GM21723 (cell line): ENCODE measurements around the gene PMFBP1.
A peak's percentile ranks its signal among the peaks of the same experiment; 100 is the strongest.
"Not testable (repeated sequence)": the region's sequence is repeated elsewhere in the genome, so short reads cannot be mapped to it uniquely, and the experiment has no call there.

Experiments used
- ATAC-seq: cut with Tn5 transposase; IDR thresholded peaks from one replicate; pipeline ENCODE4 v1.9.1; 2021; ENCODE audit warnings: mild to moderate bottlenecking, moderate library complexity; ENCODE audit not compliant: unreplicated experiment

Gene PMFBP1

DNA sequence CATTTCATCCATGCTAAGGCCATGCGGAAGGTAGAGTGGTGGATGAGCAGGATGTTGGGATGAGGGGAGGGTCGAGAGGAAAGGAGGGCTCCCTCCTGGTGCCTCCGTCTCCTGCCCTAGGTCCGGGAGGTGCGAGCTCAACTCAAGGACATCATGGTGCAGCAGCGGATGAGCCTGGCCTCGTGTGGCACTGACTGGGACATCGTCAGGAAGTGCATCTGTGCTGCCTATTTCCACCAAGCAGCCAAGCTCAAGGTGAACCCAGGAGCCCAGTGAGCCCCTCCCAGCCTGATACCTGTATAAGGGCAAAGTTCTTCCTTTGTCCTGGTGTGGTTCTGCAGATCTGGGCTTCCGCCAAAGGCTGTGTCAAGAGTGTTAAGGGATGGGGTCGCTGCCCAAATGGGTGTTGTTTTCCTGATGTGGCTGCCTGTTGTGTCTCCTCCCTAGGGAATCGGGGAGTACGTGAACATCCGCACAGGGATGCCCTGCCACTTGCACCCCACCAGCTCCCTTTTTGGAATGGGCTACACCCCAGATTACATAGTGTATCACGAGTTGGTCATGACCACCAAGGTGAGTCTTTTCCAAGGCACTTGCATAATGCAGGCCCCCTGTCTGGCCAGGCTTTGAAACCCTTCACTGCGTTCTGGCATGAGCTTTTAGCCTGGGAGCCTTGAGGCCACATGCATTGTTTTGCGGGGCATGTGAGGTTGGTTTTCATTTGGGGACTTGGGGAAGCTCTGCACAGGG lies 63.4 kb downstream of the PMFBP1 start:
- ATAC-seq = no peak

DNA sequence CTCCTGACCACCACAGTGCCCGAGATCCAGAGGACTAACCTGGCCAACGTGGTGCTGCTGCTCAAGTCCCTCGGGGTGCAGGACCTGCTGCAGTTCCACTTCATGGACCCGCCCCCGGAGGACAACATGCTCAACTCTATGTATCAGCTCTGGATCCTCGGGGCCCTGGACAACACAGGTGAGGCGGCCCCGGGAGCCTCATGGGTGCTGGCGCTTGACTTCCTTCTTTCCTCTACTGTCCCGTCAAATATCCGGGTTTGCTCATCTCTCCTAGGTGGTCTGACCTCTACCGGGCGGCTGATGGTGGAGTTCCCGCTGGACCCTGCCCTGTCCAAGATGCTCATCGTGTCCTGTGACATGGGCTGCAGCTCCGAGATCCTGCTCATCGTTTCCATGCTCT lies 64.6 kb downstream of the PMFBP1 start:
- ATAC-seq = no peak

DNA sequence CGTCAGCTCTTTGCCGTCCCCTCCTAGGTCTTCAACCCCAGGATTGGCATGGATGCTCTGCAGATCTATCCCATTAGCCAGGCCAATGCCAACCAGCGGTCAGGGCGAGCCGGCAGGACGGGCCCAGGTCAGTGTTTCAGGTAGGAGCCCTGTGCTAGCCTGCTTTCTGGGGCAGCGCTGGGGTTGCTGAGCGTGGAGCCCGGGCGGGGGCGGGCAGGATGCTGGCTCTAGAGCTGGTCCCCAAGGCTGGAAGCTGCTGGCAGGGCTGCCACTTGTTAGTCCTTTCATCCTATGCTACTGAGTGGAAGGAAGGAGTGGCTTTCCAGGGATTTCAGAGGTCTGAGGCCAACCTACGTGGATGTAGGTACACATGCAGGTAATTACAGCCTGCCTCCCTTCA lies 66.0 kb downstream of the PMFBP1 start:
- ATAC-seq = no peak

DNA sequence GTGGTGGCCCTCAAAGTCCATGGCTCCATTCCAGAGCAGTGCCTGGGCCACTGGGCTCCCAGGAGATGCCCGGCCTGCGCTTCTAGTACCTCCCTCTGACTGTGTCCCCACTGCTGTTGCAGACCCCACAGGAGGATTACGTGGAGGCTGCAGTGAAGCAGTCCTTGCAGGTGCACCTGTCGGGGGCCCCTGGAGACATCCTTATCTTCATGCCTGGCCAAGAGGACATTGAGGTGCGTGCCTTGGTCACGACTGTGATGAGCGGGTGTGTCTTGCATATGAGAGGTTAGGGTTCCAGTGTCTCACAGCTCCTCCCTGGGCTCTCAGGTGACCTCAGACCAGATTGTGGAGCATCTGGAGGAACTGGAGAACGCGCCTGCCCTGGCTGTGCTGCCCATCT lies 67.0 kb downstream of the PMFBP1 start:
- no peak for ATAC-seq

DNA sequence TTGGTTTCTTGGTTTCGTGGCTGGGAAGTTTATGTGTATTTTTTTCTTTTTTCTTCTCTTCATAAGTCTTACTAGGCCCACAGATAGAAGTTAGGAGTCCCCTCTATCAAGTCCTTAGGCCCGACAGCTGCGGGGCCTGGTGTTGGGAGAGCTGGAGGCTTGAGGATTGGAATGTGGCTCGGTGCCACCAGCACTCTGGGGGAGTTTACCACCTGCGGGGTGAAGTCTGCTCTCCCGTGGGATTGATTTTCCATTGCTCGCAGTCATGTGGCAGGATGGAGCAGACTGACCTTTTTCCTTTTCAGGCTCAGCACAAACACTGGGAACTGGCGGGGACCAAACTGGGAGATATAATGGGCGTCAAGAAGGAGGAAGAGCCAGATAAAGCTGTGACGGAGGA lies 70.8 kb downstream of the PMFBP1 start:
- no peak for ATAC-seq

DNA sequence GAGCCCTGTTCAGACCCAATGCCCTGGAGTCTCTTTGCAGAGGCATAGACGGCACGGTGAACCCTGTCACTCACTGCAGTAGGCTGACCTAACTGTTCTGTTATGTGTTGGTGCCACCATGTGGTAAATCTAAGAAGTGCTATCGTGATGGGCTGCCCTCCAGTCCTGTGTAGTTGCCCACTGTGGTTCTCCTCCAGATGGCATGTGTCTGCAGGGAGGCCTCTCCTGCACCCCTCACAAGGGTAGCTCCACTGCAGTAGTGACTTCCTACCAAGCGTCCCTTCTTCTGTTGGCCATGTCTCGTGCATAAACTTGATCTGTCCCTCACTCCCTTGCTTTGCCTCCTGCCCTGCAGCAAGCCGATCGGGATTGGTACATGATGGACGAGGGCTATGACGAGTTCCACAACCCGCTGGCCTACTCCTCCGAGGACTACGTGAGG lies 72.6 kb downstream of the PMFBP1 start:
- ATAC-seq = peak; percentile 75

DNA sequence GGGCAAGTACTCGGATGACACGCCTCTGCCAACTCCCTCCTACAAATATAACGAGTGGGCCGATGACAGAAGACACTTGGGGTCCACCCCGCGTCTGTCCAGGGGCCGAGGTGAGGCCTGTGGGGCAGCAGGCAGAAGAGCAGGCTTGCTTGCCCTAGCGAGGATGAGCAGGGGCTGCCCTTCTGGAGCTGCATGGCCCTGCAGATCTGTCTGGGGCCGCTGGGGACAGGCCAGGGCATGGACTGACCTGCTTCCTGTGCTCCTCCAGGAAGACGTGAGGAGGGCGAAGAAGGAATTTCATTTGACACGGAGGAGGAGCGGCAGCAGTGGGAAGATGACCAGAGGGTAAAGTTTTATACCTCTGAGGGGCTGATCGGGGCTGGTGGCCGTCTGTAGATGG lies 73.0 kb downstream of the PMFBP1 start:
- ATAC-seq = no peak

DNA sequence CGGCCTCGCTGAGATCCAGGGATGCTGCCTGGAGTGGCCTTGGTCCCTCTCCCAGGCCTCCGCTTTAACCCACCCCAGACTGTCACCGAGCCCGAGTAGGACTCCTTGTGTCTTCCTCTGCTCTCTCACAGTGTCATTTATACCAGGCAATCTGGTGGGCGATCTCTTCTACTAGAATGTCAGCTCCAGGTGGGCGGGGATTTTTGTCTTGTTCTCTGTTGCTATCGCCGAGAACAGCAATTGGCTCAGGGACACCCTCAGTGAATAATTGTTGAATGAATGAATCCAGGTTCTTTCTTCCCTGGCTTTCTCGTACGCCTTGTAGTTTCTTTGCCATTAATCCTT lies 77.7 kb downstream of the PMFBP1 start:
- peak; percentile 0 for ATAC-seq

DNA sequence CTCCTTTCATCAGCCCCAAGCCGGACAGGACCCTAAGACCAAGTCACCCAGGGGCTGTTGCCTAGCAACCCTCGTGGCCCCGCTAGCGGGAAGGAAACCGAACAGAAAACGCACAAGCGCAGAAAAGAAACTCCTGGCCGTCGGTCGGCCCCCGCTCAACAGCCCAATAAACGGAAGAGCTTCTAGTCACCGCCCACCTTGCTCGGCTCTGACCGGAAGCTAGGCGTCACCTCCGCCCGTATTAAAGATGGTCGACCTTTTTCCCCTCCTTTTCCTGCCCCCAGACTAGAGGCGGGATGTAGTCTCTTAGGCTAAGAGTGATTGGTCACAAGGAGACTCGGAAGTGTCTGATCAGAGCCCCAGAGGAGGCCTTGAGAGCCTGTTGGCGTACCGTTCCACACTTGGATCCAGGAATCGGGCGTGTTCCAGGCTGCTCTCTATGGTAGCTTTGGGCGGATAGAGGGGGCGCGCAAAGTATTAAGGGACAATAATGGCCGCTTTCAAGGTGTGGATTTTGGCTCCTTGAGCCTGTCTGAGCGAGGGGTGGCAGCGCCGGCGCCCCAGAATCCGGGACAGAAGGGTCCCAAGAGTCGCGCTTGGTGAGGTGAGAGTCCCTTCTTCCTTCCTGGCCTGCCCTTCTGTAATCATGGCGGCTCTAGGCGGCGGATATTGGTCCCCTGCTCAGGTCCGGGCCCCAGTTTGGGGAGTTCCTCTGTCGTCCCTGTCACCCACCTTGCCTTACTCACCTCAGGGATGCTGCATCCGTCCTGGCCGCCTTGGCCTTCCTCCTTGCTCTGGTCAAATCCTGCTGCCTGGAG lies 78.3 kb downstream of the PMFBP1 start, which contains the start of the genes DHX38 and TXNL4B:
Gene DHX38 (plus strand): TSS at position 400 of the 818 bp plus-strand sequence. CDS start 2,311 bp downstream, outside the sequence.
Gene TXNL4B (minus strand): TSS at position 173 of the 818 bp plus-strand sequence. CDS start 2,871 bp downstream, outside the sequence.
- peak; percentile 98 for ATAC-seq

DNA sequence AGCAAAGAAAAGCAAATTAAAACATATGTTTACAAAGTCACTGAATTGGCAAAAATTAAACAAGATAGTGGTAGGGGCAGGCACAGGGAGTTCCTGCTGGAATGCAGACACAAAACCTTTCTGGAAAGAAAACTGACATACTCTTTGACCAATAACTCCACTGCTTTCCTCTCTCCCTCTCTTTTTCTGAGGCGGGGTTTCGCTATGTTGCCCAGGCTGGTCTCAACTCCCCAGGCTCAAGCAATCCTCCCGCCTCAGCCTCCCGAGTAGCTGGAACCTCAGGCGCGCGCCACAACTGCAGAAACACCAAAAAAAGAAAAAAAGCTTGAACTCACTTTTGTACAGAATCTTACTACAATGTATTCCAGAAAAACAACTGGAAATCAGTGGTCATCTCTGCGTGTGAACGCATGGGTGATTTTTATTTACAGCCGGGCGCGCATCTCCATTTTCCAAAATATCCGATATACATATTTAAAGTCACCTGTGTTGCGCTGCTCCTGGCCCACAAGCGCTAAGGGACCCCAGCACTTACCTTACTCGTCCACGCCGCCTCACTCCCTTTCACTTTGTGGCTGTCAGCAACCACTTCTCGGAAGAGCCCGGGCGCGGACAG lies 79.0 kb downstream of the PMFBP1 start:
- no peak for ATAC-seq

DNA sequence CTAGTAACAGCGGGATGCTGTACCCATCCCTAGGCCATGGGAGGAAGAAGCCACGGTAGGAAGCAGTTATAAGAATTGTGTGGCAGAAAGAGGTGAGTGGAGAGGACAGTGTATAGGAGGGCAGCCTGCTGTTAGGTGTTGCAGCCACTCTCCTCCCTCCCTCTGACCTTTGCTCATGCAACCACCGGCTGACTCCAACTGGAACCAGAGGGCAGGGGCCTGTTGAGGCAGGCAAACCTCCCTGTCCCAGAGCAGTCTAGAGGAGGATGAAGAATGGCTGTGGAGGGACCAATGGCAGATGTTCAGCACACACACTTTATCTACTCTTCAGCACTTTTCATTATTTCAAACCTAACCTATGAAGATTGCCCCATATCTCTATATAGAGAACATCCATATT lies 80.7 kb downstream of the PMFBP1 start:
- no peak for ATAC-seq

DNA sequence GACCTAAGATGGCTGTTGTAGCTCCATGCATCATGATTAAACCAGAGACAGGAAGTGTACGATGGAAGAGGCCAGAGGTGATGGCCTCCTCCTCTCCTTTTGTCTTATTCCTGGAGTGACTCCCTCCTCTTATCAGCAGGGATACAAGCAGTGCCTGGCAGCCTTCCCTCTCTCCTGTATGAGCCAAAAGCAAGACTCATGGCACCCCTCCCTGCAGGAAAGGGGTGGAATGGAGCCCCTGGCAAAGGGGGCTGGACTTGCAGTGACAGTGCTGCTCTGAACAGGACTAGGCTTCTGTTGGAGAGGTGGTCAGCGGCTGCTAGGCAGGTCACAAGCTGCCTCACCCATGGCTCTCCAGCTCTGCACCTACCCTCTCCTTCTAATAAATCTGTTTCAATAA lies 87.0 kb downstream of the PMFBP1 start:
- ATAC-seq = no peak

DNA sequence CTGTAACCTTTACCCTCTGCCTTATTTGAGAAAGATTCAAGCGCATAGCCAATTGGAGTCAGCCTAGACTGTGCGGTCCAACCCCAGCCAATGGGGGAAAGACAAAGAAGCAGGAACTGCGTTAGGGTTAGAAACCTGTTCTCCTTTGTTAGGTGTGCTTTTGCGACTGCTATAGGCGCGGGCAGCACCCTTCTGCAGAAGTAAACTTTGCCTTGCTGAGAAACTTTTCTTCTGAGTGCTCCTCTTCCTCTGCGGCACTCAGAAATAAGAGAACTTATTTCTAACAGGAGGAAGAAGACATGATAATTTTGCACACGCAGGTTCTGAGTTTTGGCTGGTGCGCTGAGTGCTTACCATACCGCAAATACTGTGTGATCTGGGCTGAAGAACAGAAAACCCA lies 87.5 kb downstream of the PMFBP1 start:
- ATAC-seq = no peak

DNA sequence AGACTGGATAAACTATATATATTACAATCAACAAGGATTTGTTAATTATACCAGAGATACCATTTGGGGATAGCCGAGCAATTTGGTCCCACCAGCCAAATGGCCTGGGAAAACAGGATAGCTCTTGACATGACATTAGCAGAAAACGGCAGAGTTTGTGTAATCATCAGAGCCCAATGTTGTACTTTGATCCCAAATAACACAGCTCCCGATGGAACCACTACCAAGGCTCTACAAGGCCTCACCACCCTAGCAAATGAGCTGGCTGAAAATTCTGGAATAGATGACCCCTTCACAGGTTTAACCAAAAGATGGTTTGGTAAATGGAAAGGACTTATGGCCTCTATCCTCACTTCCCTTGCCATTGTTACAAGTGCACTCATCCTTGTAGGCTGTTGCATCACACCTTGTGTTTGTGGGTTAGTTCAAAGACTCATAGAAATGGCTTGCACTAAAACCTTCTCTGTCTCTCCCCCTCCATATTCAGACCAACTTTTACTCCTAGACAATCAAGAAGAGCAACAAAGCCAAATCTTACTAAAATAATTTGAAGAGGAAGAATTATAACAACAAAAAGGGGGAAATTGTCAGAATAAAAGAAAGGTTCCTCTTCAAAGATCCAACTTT lies 88.1 kb downstream of the PMFBP1 start:
- no peak for ATAC-seq

DNA sequence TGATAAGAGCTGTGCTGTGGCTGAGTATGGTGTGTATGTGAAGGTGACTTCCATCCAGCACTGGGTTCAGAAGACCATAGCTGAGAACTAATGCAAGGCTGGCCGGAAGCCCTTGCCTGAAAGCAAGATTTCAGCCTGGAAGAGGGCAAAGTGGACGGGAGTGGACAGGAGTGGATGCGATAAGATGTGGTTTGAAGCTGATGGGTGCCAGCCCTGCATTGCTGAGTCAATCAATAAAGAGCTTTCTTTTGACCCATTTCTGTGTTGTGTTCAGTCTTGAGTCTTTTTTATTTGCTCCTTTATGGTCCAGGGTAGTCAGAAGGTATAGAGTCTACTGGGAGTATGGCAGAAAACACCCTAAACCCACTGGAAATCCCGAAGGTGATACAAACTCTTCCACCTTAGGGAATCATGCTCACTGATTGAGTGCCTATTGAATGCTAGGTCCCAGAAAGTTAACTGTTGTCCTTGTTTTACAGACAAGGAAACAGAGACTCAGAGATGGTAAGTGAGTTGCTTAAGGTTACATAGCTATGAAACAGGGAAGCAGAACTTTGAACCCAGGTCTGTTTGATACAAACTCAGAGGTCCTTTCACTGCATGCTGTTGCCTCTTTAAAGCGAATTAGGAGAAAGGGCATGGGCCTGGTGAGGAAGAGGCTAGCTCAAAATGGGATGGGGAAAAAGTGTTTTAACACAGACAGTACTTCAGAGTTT lies 94.8 kb downstream of the PMFBP1 start:
- not testable (repeated sequence) for ATAC-seq

DNA sequence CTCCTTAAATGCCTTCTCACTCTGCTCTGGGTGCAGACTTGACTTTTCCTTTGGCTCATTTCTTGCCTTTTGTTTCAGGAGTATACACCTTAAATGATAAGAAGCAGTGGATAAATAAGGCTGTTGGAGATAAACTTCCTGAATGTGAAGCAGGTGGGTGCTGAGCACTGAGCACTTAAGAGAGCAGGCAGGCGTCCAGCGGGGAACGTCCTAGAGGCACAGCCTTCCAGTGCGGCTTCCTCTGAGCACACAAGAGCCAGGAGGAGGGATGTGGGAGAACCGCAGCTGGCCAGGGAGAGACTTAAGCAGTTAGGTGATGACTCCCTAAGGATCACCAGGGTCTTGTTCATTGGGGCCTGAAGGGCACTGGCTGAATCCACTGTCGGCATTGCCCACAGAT lies 96.9 kb downstream of the PMFBP1 start:
- ATAC-seq = not testable (repeated sequence)

DNA sequence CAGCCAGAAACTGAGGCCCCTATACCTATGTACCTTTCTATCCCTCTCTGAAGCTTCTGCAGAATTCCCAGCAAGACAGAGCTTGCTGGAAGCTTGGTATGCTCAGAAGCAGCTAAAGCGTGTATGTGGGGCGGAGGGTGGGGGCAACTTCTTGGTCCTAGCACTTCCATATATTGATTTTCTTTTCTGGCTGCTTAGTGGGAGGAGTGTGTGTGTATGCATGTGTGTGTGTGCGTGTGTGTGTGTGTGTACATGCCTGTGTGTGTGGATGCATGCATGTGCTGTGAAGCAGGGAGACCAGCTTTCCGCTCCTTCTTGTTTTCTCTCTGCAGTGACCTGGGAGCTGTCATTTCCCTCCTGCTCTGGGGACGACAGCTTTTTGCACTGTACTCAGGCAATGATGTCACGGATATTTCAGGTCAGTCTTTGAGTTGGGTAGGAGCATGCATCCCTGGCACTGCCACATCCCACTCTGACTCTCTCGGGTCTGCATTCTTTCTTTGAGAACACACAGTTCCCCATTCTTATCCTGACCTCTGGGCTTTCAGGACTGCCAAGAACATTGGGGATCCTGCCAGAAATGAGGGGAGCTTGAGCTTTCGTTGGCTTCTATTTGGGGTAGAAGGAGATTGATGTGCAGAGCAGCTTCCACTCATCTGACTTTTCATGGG lies 98.3 kb downstream of the PMFBP1 start:
- ATAC-seq = no peak

DNA sequence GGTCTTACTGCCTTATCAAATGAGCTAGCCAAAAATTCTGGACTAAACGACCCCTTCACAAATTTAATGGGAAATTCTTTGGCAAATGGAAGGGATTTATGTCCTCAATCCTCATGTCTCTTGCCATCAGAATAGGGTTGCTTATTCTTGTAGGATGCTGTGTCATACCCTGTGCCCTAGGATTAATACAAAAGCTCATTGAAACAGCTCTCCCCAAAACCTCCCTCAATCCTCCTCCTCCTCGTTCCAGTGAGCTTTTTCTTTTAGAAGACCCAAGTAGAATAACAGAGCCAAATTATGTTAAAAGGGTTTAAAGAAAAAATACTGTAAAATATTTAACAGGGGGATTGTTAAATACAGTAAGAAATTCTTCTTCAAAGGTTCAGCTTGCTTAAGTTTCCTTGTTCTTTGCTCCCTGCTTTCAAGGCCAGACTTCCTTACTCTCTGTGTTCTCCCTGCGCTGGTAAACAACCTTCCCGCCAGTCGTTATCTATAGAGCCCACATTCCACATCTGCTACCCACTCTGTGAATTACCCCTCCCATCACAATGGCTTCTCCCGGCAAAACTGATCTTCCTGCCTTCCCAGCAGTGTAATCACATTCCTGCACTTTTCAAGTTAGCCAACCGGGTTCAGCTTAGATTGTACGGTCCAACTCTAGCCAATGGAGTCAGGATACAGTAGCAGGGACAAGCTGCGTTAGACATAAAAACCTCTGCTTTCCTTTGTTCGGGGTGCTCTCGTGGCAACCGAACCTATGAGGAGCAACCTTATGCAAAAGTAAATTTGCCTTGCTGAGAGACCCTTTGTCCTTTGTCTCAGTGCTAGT lies 99.2 kb downstream of the PMFBP1 start:
- ATAC-seq = no peak
